ENCODE data around the gene CST7. TPM values are rescaled to one million over a fixed set of nuclear protein-coding genes. Genes with fewer than 3 reads are reported as not detected.

The CST7 gene
- total and polyA plus RNA-seq, 2 of the 13 experiments (the other 11 are each of a cell fraction or from before 2014, with no cell fraction given), result not detected

DNA sequence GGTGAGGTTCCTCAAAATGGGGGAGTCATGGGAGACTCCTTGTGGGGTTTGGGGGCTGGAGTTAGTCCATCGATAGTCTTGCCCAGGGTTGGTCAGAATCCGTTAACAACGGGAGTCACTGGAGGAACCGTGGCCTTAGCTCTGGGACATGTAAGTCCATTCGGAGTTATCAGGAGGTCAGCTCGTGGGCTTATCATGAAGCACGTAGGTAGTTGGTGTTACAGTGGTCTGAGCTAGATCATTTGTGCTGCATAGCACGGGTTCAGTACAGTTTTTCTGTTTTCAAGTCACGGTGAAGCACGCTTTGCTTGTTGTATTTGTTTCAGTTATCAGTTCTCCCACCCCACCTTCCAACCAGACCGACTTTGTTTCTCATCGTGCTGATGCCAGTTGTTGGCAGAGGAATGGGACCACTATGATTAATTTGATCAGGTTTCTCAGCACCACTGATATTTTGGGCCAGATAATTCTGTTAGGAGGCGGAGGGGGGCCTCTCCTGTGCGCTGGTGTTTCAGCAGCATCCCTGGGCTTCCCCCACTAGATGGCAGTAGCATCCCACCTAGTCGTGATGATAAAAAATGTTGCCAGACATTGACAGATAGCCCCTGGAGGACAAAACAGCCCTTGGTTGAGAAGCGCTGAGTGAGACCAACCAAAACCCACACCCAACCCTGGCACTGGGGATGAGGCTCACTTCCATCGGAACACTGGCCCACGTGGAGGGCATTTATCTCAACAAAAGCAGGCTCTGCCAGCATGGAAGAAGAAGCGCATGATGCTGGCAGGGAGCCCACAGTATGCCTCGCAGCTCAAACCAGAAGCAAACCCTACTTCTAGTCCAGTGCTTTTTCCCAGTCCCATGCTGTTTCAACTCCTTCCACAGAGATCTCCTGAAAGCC lies 45.6 kb downstream of the CST7 start (continued):
- TF ChIP-seq, protein P1, sequence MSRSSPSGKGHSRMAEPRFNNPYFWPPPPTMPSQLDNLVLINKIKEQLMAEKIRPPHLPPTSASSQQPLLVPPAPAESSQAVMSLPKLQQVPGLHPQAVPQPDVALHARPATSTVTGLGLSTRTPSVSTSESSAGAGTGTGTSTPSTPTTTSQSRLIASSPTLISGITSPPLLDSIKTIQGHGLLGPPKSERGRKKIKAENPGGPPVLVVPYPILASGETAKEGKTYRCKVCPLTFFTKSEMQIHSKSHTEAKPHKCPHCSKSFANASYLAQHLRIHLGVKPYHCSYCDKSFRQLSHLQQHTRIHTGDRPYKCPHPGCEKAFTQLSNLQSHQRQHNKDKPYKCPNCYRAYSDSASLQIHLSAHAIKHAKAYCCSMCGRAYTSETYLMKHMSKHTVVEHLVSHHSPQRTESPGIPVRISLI (CRISPR knock-in tag; IDR thresholded peaks at IDR 0.05; ENCODE audit: borderline replicate concordance), result peak; percentile 71
- TF ChIP-seq SAP130 (CRISPR knock-in tag; IDR thresholded peaks at IDR 0.05; ENCODE audit: low read depth) (peak; percentile 57), ZSCAN29 (CRISPR knock-in tag; conservative IDR thresholded peaks at IDR 0.05) (0 out of 2 replicates have a peak, but pooled peaks have one; percentile 7), ZNF12 (CRISPR knock-in tag; IDR thresholded peaks at IDR 0.05) (0 out of 2 replicates have a peak, but pooled peaks have one; percentile 40), PPARG (CRISPR knock-in tag; conservative IDR thresholded peaks at IDR 0.05) (0 out of 2 replicates have a peak, but pooled peaks have one; percentile 24), ZNF20 (CRISPR knock-in tag; IDR thresholded peaks at IDR 0.05) (no peak), NFE2L1 (CRISPR knock-in tag; IDR thresholded peaks at IDR 0.05; ENCODE audit: borderline replicate concordance) (no peak), ZNF484 (CRISPR knock-in tag; IDR thresholded peaks at IDR 0.05; ENCODE audit: borderline replicate concordance, low read depth) (0 out of 2 replicates have a peak, but pooled peaks have one; percentile 65), POLR2A (IDR thresholded peaks at IDR 0.05; ENCODE audit: insufficient read depth in 1 of 2, low read depth in 2 of 2, low read length in 2 of 2) (no peak), MAFK (conservative IDR thresholded peaks at IDR 0.05 in 1 of 2, IDR thresholded peaks at IDR 0.05 in 1 of 2; ENCODE audit: low read length in 2 of 2) (0 out of 4 replicates have a peak, but pooled peaks of 1 of the 2 experiments have one; percentile 6), SOX6 (IDR thresholded peaks at IDR 0.05) (no peak), SOX6 (CRISPR knock-in tag; IDR thresholded peaks at IDR 0.05) (0 out of 2 replicates have a peak, but pooled peaks have one; percentile 37), ZFP90 (CRISPR knock-in tag; IDR thresholded peaks at IDR 0.05; ENCODE audit: borderline replicate concordance) (peak; percentile 70; the same call in 1 of the 2 replicates), PHF8 (CRISPR knock-in tag; IDR thresholded peaks at IDR 0.05) (peak; percentile 31; the same call in 1 of the 2 replicates)
- TF ChIP-seq, protein P2, sequence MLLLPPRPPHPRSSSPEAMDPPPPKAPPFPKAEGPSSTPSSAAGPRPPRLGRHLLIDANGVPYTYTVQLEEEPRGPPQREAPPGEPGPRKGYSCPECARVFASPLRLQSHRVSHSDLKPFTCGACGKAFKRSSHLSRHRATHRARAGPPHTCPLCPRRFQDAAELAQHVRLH (CRISPR knock-in tag; IDR thresholded peaks at IDR 0.05; ENCODE audit: borderline replicate concordance, low read depth), result peak; percentile 82; the same call in 1 of the 2 replicates
- TF ChIP-seq, protein P3, sequence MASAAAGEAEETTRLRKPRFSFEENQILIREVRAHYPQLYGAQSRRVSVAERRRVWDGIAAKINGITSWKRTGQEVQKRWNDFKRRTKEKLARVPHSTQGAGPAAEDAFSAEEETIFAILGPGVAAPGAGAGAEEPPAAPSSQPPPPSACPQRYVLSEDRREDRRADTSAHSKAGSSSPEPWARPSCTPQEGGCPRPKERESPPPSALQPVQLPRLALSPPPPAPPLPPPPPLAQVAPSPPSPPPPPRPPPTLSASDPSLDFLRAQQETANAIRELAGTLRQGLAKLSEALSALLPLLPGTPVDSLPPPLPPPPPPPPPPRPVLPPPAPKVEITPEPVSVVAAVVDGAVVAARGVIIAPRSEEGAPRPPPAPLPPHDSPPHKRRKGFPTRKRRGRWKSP (CRISPR knock-in tag; IDR thresholded peaks at IDR 0.05), result peak; percentile 89
- TF ChIP-seq, protein P4, sequence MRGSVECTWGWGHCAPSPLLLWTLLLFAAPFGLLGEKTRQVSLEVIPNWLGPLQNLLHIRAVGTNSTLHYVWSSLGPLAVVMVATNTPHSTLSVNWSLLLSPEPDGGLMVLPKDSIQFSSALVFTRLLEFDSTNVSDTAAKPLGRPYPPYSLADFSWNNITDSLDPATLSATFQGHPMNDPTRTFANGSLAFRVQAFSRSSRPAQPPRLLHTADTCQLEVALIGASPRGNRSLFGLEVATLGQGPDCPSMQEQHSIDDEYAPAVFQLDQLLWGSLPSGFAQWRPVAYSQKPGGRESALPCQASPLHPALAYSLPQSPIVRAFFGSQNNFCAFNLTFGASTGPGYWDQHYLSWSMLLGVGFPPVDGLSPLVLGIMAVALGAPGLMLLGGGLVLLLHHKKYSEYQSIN (CRISPR knock-in tag; IDR thresholded peaks at IDR 0.05; ENCODE audit: borderline replicate concordance), result no peak
- TF ChIP-seq, protein P5, sequence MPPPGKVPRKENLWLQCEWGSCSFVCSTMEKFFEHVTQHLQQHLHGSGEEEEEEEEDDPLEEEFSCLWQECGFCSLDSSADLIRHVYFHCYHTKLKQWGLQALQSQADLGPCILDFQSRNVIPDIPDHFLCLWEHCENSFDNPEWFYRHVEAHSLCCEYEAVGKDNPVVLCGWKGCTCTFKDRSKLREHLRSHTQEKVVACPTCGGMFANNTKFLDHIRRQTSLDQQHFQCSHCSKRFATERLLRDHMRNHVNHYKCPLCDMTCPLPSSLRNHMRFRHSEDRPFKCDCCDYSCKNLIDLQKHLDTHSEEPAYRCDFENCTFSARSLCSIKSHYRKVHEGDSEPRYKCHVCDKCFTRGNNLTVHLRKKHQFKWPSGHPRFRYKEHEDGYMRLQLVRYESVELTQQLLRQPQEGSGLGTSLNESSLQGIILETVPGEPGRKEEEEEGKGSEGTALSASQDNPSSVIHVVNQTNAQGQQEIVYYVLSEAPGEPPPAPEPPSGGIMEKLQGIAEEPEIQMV (CRISPR knock-in tag; IDR thresholded peaks at IDR 0.05; ENCODE audit: low read depth), result peak; percentile 65; the same call in 1 of the 2 replicates
- TF ChIP-seq, protein P6, sequence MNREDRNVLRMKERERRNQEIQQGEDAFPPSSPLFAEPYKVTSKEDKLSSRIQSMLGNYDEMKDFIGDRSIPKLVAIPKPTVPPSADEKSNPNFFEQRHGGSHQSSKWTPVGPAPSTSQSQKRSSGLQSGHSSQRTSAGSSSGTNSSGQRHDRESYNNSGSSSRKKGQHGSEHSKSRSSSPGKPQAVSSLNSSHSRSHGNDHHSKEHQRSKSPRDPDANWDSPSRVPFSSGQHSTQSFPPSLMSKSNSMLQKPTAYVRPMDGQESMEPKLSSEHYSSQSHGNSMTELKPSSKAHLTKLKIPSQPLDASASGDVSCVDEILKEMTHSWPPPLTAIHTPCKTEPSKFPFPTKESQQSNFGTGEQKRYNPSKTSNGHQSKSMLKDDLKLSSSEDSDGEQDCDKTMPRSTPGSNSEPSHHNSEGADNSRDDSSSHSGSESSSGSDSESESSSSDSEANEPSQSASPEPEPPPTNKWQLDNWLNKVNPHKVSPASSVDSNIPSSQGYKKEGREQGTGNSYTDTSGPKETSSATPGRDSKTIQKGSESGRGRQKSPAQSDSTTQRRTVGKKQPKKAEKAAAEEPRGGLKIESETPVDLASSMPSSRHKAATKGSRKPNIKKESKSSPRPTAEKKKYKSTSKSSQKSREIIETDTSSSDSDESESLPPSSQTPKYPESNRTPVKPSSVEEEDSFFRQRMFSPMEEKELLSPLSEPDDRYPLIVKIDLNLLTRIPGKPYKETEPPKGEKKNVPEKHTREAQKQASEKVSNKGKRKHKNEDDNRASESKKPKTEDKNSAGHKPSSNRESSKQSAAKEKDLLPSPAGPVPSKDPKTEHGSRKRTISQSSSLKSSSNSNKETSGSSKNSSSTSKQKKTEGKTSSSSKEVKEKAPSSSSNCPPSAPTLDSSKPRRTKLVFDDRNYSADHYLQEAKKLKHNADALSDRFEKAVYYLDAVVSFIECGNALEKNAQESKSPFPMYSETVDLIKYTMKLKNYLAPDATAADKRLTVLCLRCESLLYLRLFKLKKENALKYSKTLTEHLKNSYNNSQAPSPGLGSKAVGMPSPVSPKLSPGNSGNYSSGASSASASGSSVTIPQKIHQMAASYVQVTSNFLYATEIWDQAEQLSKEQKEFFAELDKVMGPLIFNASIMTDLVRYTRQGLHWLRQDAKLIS (CRISPR knock-in tag; IDR thresholded peaks at IDR 0.05), result no peak

Measured in HepG2 (cell line).